IMR-90 (cell line): ENCODE data around the gene ZRSR2. TPM values are rescaled to one million over a fixed set of nuclear protein-coding genes. Genes with fewer than 3 reads are reported as not detected.

Experiments used
- ATAC-seq: fragments of 200-7000 bp; cut with Tn5 transposase; 2 replicates; pipeline ENCODE4 v1.9.1; 2020; ENCODE audit warnings: low read depth, mild to moderate bottlenecking, moderate library complexity
- BruUV-seq: library from RNA; stranded (reverse); fragments of 400-500 nt; replicated peaks from 2 replicates; lab custom pipeline; 2021; lab: Mats Ljungman, UMichigan
- CTCF ChIA-PET: fragments of 300-600 bp; formaldehyde crosslinking; extraction: SDS; loops from one replicate; lab custom pipeline; 2021; ENCODE audit warnings: antibody characterized with exemption; lab: Yijun Ruan, JAX
- POLR2A ChIA-PET: fragments of 300-600 bp; sonication (Branson Sonifier 250); formaldehyde crosslinking; loops from one replicate; lab custom pipeline; 2022; ENCODE audit warnings: antibody characterized with exemption; ENCODE audit not compliant: unreplicated experiment; lab: Charles Lee
- DNase-seq: peaks from one replicate; pipeline ENCODE4 v3.0.0; 2013
- H2AFZ ChIP-seq: replicated peaks from 2 replicates; pipeline ENCODE3; 2013; ENCODE audit warnings: low read length, mild to moderate bottlenecking; ENCODE audit not compliant: poor library complexity
- H2AK5ac ChIP-seq: 2 replicates; pipeline ENCODE4 v1.6.1; 2013; ENCODE audit warnings: low read depth, low read length, inconsistent platforms
- H2AK9ac ChIP-seq: replicated peaks from 2 replicates; pipeline ENCODE3; 2013; ENCODE audit warnings: mild to moderate bottlenecking, low read depth, low read length, moderate library complexity; ENCODE audit not compliant: poor library complexity
- H2BK120ac ChIP-seq: 2 replicates; pipeline ENCODE4 v1.6.1; 2013; ENCODE audit warnings: low read depth, low read length, inconsistent platforms
- H2BK15ac ChIP-seq: 3 replicates; pipeline ENCODE4 v1.6.1; 2013; ENCODE audit warnings: low read depth, low read length, inconsistent platforms
- H2BK20ac ChIP-seq: 2 replicates; pipeline ENCODE4 v1.6.1; 2013; ENCODE audit warnings: low read depth, mild to moderate bottlenecking, inconsistent platforms, low read length, moderate library complexity
- H2BK5ac ChIP-seq: 2 replicates; pipeline ENCODE4 v1.6.1; 2013; ENCODE audit warnings: mild to moderate bottlenecking, low read depth, low read length, inconsistent platforms; ENCODE audit not compliant: poor library complexity, severe bottlenecking
- H3K14ac ChIP-seq: replicated peaks from 2 replicates; pipeline ENCODE4 v1.6.1; 2013; ENCODE audit warnings: low read depth, low read length, inconsistent platforms
- H3K18ac ChIP-seq: 2 replicates; pipeline ENCODE4 v1.6.1; 2013; ENCODE audit warnings: low read depth, low read length, control low read depth
- H3K23ac ChIP-seq: 2 replicates; pipeline ENCODE4 v1.6.1; 2013; ENCODE audit warnings: low read depth, low read length, inconsistent platforms
- H3K27ac ChIP-seq: 2 replicates; pipeline ENCODE4 v1.5.1; 2013; ENCODE audit warnings: mild to moderate bottlenecking, control low read depth, low read length; ENCODE audit not compliant: insufficient read depth
- H3K27me3 ChIP-seq: 2 replicates; pipeline ENCODE4 v1.6.1; 2013; ENCODE audit warnings: low read length; ENCODE audit not compliant: control insufficient read depth, insufficient read depth
- H3K36me3 ChIP-seq: 2 replicates; pipeline ENCODE4 v1.6.1; 2013; ENCODE audit warnings: low read length, mixed read lengths; ENCODE audit not compliant: control insufficient read depth, insufficient read depth
- H3K4ac ChIP-seq: 2 replicates; pipeline ENCODE4 v1.6.1; 2013; ENCODE audit warnings: low read depth, low read length, inconsistent platforms
- H3K4me1 ChIP-seq: 2 replicates; pipeline ENCODE4 v1.6.1; 2013; ENCODE audit warnings: low read length, mixed read lengths; ENCODE audit not compliant: control insufficient read depth, insufficient read depth
- H3K4me2 ChIP-seq: 2 replicates; pipeline ENCODE4 v1.6.1; 2013; ENCODE audit warnings: low read depth, mild to moderate bottlenecking, control low read depth, low read length, moderate library complexity
- H3K4me3 ChIP-seq: 2 replicates; pipeline ENCODE4 v1.5.1; 2013; ENCODE audit warnings: low read depth, mild to moderate bottlenecking, control low read depth, low read length, moderate library complexity; ENCODE audit not compliant: insufficient read depth
- H3K56ac ChIP-seq: 2 replicates; pipeline ENCODE4 v1.6.1; 2013; ENCODE audit warnings: low read length, inconsistent platforms; ENCODE audit not compliant: insufficient read depth; ENCODE audit errors: extremely low read depth
- H3K79me1 ChIP-seq, 2 experiments: 2 replicates each; pipeline ENCODE4 v1.6.1; 2013; ENCODE audit warnings: low read length in 2 of 2, inconsistent platforms in 1 of 2, low read depth in 1 of 2
- H3K9ac ChIP-seq: 2 replicates; pipeline ENCODE4 v1.6.1; 2013; ENCODE audit warnings: low read depth, low read length, control low read depth
- H3K9me1 ChIP-seq: 2 replicates; pipeline ENCODE4 v1.6.1; 2013; ENCODE audit warnings: low read length, inconsistent platforms; ENCODE audit not compliant: insufficient read depth
- H3K9me3 ChIP-seq: 2 replicates; pipeline ENCODE4 v1.6.1; 2013; ENCODE audit warnings: low read length; ENCODE audit not compliant: control insufficient read depth, insufficient read depth
- H4K20me1 ChIP-seq: 2 replicates; pipeline ENCODE4 v1.6.1; 2013; ENCODE audit warnings: low read length, inconsistent platforms; ENCODE audit not compliant: insufficient read depth
- H4K5ac ChIP-seq: 2 replicates; pipeline ENCODE4 v1.6.1; 2013; ENCODE audit warnings: mild to moderate bottlenecking, low read depth, low read length, control low read depth
- H4K8ac ChIP-seq, 2 experiments: 2 replicates each; pipeline ENCODE4 v1.6.1; 2013; ENCODE audit warnings: low read depth in 2 of 2, low read length in 2 of 2, control low read depth in 1 of 2, inconsistent platforms in 1 of 2
- H4K91ac ChIP-seq: 2 replicates; pipeline ENCODE4 v1.6.1; 2013; ENCODE audit warnings: low read depth, low read length, inconsistent platforms; ENCODE audit not compliant: insufficient read depth
- CEBPB ChIP-seq: IDR thresholded peaks from 2 replicates; pipeline ENCODE4 v1.6.1; 2012; ENCODE audit warnings: low read depth, low read length, improper control_type of control experiment
- CTCF ChIP-seq: conservative IDR thresholded peaks from 2 replicates; pipeline ENCODE4 v1.5.1; 2012; ENCODE audit warnings: mild to moderate bottlenecking, low read depth, low read length, improper control_type of control experiment
- FOS ChIP-seq: fragments of 150-350 bp; IDR thresholded peaks from 2 replicates; pipeline ENCODE4 v1.6.1; 2016; ENCODE audit warnings: low read depth, low read length
- MAZ ChIP-seq: IDR thresholded peaks from 2 replicates; pipeline ENCODE4 v1.6.1; 2012; ENCODE audit warnings: low read depth, mild to moderate bottlenecking, low read length, improper control_type of control experiment, moderate library complexity, borderline replicate concordance
- MXI1 ChIP-seq: IDR thresholded peaks from 2 replicates; pipeline ENCODE4 v1.6.1; 2012; ENCODE audit warnings: low read depth, mild to moderate bottlenecking, low read length, moderate library complexity, borderline replicate concordance
- NFE2L2 ChIP-seq: fragments of 150-350 bp; IDR thresholded peaks from 2 replicates; pipeline ENCODE4 v1.6.1; 2016; ENCODE audit warnings: low read depth, mild to moderate bottlenecking, low read length
- POLR2A ChIP-seq: IDR thresholded peaks from 2 replicates; pipeline ENCODE4 v1.6.1; 2012; ENCODE audit warnings: mild to moderate bottlenecking, low read depth, low read length
- RAD21 ChIP-seq: IDR thresholded peaks from 2 replicates; pipeline ENCODE4 v1.6.1; 2012; ENCODE audit warnings: low read length, improper control_type of control experiment
- USF2 ChIP-seq: fragments of 150-350 bp; IDR thresholded peaks from 2 replicates; pipeline ENCODE4 v1.6.1; 2017; ENCODE audit warnings: mild to moderate bottlenecking, antibody characterized with exemption, low read length, low read depth
- WGBS, 2 experiments: methylation state at CpG; one replicate each; pipeline versions ENCODE4 v1.1.5 to v1.1.7; 2013; ENCODE audit warnings: missing lambda C conversion rate in 2 of 2; ENCODE audit not compliant: insufficient read length in 1 of 2; ENCODE audit errors: extremely low coverage in 2 of 2; 5-methylcytosine and 5-hydroxymethylcytosine counted together
- dilution Hi-C: fragments of 300-500 bp; cut with HindIII; formaldehyde crosslinking; loops from one replicate; pipeline ENCODE4 v1.14.3; 2018; ENCODE audit warnings: low sequenced_read_pairs; ENCODE audit not compliant: unreplicated experiment
- in situ Hi-C: fragments of 300-500 bp; cut with MboI; formaldehyde crosslinking; loops from 3 replicates; pipeline ENCODE4 v1.14.3; 2019; ENCODE audit warnings: low sequenced_read_pairs, inconsistent platforms, mixed read lengths
- intact Hi-C: fragments of 100-400 bp; cut with micrococcal nuclease; formaldehyde crosslinking; loops from 2 replicates; pipeline ENCODE4 v1.10.0; 2022
- polyA plus RNA-seq, 3 experiments: library from polyadenylated mRNA; depleted of rRNA; stranded (reverse); fragments of >200 nt; gene quantifications; 2 replicates each; pipeline ENCODE4 v1.2.3, GENCODE V29; 2012; ENCODE audit warnings: low replicate concordance in 1 of 3
- total RNA-seq: library from RNA; depleted of rRNA; stranded (reverse); fragments of >200 nt; gene quantifications from 2 replicates; pipeline ENCODE4 v1.2.3, GENCODE V29; 2012
- TF ChIP-seq, protein P1 (sequence below): fragments of 150-350 bp; IDR thresholded peaks from 2 replicates; pipeline ENCODE4 v1.6.1; 2016; ENCODE audit warnings: low read depth, mild to moderate bottlenecking, low read length, moderate library complexity, borderline replicate concordance

ZRSR2 gene
- total and polyA plus RNA-seq, 2 of the 4 experiments (the other 2 are of a cell fraction) = 4.7 to 11.3 TPM

- H3K27me3 ChIP-seq = no peaks in the 10 kb centered on the region
- H2AFZ ChIP-seq = no peak overlapping the region
- no peak overlapping the region for H2BK20ac ChIP-seq
- H2AK5ac ChIP-seq = no peak overlapping the region
- CTCF ChIA-PET = interaction anchor here (0.7 kb wide), 1 partner anchor 373 kb away, joined by 10 read pairs; no protein-coding TSS in a partner anchor
- H4K8ac ChIP-seq = no peak overlapping the region
- no peaks in the 10 kb centered on the region for H3K36me3 ChIP-seq
- in situ Hi-C loops = no loop called here
- no peak overlapping the region for H3K9ac ChIP-seq
- peaks cover 0 to 4% of the 10 kb centered on the region in 2 experiments; a peak in 1 of 4 replicates for H3K79me1 ChIP-seq
- H3K56ac ChIP-seq = no peak overlapping the region
- no peak overlapping the region for H2BK120ac ChIP-seq
- intact Hi-C loops = no loop called here
- H3K4me2 ChIP-seq = peak overlapping the region; percentile 29; the same call in 1 of the 2 replicates
- H3K9me3 ChIP-seq = no peaks in the 10 kb centered on the region
- TF ChIP-seq FOS (no peak), CTCF (no peak), MXI1 (no peak), POLR2A (no peak), USF2 (no peak), RAD21 (no peak), MAZ (no peak), CEBPB (no peak), NFE2L2 (no peak)
- TF ChIP-seq, protein P1, sequence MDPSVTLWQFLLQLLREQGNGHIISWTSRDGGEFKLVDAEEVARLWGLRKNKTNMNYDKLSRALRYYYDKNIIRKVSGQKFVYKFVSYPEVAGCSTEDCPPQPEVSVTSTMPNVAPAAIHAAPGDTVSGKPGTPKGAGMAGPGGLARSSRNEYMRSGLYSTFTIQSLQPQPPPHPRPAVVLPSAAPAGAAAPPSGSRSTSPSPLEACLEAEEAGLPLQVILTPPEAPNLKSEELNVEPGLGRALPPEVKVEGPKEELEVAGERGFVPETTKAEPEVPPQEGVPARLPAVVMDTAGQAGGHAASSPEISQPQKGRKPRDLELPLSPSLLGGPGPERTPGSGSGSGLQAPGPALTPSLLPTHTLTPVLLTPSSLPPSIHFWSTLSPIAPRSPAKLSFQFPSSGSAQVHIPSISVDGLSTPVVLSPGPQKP = no peak
- no peak overlapping the region for H3K23ac ChIP-seq
- no peak overlapping the region for H3K4ac ChIP-seq
- peaks cover 15% of the 10 kb centered on the region for H4K20me1 ChIP-seq
- H2BK15ac ChIP-seq = no peak overlapping the region
- no CpG with 5 or more reads among the region's 7 CpGs for WGBS, 2 experiments
- no peak overlapping the region for H3K14ac ChIP-seq
- H4K91ac ChIP-seq = no peak overlapping the region
- dilution Hi-C loops = no loop called here
- H2BK5ac ChIP-seq = no peak overlapping the region
- H3K9me1 ChIP-seq = peaks cover 6% of the 10 kb centered on the region; the same call in 1 of the 2 replicates
- DNase-seq (peak; percentile 6), ATAC-seq (peak; percentile 31)
- POLR2A ChIA-PET = interaction anchor here (0.7 kb wide), 1 partner anchor 197 kb away, joined by 9 read pairs; no protein-coding TSS in a partner anchor
- H2AK9ac ChIP-seq = no peak overlapping the region
- H4K5ac ChIP-seq = no peak overlapping the region
- no peak overlapping the region for H3K27ac ChIP-seq
- no peak overlapping the region for H3K4me3 ChIP-seq
- H3K4me1 ChIP-seq = peaks cover 13% of the 10 kb centered on the region
- no peak overlapping the region for H3K18ac ChIP-seq
- BruUV-seq = no TSS peak
These were observed 40.4 kb upstream of the ZRSR2 start for GRCh38 chrX:15749642-15750610.
